Muscle of back (tissue), 11 donors: Measurements from ENCODE around the gene MED9. TPM values are rescaled to one million over a fixed set of nuclear protein-coding genes. Genes with fewer than 3 reads are reported as not detected.
A peak's percentile ranks its signal among the peaks of the same experiment; 100 is the strongest.
"Not testable (repeated sequence)": the region's sequence is repeated elsewhere in the genome, so short reads cannot be mapped to it uniquely, and the experiment has no call there.

ENCODE experiments used
- DNase-seq, 3 donors: peaks; one replicate each; pipeline versions ENCODE4 v3.0.0 to v3.0.0-alpha.2; 2013
- polyA plus RNA-seq, 10 donors: library from polyadenylated mRNA; unstranded; fragments of 120-200 nt; gene quantifications; one replicate each; pipeline ENCODE4 v1.2.1, GENCODE V29; 2013; ENCODE audit not compliant: insufficient read length in 10 of 10

Gene MED9
- polyA plus RNA-seq, 10 donors: 12.5 to 17.5 (median 14.5) TPM

- DNase-seq: not testable (repeated sequence)
Observed at GRCh38 chr17:17486416-17486815, 9.6 kb downstream of the MED9 start.

- no peak for DNase-seq
Observed at GRCh38 chr17:17487998-17488397, 11.2 kb downstream of the MED9 start.

GRCh38 chr17:17491031-17491471 lies 14.3 kb downstream of the MED9 start:
- DNase-seq: no peak

GRCh38 chr17:17491546-17491988 lies 14.8 kb downstream of the MED9 start:
- no peak for DNase-seq

GRCh38 chr17:17492085-17492484 lies 15.3 kb downstream of the MED9 start:
- no peak for DNase-seq

DNA sequence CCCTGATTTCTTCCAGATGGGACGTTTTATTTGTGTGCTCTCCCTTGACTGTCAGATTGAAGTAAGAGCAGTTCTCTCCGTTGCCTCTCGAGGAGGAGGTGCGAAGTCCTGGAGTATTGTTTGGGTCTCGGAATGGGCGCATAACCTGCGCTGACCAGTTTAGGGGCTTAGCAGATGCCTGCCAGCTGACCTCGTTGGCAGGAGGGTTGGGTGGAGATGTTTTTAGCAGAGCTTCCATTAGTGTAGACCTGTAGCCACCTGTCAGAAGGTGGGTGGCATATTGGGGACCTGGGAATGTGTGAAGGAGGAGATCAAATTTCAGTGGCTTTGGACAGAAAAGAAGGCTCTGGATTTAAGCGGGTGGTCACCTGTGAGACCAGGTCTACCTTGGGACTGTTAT lies 15.8 kb downstream of the MED9 start:
- no peak for DNase-seq

DNA sequence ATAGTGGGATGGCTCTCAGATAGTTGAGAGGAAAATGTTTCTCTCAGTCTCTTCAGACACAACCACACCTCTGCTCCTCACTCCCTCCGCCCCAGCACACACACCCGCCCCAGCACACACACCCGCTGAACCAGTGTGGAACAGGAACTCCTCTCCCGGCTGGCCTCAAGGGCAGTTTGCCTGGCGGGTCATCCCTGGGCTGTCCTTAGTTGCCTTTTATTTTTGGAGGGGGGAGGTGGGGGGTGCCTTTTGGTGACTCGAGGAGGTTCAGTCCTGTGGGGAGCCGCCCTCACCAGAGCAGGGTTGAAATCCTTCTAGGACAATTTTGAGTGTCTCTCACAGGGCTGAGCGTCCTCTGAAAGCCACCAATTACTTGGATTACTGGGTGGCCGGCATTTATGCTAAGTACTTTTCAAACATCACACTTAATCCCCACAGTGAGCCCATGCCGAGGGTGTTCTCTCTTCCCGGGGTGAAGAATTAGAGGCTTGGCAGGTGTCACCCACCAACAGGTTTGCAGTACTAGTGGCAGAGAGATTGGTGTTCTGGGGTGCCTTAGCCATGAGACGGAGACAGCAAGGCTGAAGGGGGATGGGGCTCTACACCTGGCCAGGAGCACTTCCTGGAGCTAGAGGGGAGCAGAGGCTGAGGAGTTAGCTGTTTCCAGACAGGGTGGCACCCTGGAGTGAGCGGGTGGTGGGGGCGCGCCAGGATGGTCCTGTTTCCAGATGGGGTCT lies 16.6 kb downstream of the MED9 start:
- no peak for DNase-seq

DNA sequence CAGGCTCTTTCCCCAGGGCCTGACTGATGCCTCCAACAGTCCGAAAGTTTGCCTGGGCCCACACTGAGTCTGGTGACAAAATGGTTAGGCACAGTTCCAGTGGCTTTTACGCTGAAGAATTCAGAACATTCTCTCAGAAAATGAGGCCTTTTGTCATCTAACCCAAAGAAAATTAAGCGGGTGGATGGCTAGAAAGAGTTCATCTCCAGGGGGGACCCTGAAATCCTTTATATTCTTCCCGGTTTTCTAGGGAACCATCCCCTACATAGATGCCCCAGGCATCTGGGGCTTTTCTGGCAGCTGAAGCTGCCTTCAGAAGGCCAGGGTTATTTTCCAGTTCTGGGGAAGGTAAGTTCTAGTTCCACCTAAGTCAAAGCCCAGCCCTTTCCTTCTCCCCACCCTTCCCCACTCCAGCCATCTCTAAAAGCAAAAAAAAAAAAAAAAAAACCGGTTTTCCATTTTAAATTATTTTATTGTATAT lies 17.2 kb downstream of the MED9 start:
- no peak for DNase-seq

- DNase-seq: no peak
Observed at GRCh38 chr17:17494499-17494869, 17.7 kb downstream of the MED9 start.

DNA sequence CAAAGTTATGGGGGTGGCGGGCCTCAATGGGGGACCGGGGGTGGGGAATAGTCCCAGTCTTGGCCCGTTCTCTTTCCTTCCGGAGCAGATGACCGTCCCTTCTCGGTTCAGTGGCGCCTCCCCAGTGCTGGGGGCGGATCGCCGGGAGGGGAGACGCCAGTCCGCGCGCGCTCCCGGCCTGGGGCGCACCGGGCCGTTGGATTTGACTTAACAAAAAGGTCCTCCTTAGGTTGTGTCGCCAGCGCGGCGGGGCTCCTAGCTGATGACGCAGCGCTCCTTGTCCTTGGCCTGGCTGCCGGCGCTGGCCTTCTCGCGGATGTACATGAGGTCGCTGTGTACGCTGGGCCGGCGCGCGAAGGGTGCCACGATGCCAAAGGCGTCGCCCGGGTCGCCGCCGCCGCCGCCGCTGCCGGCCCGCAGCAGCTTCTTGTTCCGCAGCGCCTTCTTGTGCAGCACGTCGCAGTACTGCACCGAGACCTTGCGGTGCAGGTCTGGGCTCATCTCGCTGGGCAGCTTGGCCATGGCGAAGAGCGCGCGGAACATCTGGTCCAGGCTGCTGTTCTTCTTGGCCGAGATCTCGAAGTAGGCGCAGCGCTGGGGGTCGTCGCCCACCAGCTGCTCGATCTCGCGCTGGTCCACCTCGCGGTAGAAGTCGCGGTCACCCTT lies 18.2 kb downstream of the MED9 start:
- peak in 1 of 3 donors; percentile 87 for DNase-seq

DNA sequence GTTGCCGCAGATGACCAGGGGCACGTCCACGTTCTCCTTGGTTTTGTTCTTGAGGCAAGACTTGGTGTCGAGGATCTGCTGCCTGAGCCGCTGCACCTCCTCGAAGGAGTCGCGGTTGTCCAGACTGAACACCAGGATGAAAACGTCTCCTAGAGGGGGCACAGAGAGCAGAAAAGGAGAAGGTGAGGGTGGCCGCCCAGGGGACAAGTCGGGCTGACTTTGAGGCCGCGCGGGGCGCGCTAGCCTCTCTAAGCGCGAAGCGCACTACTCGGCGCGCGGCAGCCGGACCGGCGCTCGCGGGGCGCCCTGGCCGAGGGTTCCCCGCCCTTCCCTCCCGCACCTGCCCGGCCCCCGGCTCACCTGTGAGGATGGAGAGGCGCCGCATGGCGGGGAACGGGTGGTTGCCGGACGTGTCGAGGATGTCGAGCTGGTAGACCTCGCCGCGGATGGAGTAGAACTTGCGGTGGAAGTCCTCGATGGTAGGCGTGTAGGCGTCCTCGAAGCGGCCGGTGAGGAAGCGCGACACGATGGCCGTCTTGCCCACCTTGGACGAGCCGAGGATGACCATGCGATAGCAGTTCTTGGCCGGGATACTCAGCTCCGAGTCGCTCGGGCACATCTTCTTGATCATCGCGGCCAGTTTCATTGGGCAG lies 18.9 kb downstream of the MED9 start:
- DNase-seq: peak in 1 of 3 donors; percentile 85

DNA sequence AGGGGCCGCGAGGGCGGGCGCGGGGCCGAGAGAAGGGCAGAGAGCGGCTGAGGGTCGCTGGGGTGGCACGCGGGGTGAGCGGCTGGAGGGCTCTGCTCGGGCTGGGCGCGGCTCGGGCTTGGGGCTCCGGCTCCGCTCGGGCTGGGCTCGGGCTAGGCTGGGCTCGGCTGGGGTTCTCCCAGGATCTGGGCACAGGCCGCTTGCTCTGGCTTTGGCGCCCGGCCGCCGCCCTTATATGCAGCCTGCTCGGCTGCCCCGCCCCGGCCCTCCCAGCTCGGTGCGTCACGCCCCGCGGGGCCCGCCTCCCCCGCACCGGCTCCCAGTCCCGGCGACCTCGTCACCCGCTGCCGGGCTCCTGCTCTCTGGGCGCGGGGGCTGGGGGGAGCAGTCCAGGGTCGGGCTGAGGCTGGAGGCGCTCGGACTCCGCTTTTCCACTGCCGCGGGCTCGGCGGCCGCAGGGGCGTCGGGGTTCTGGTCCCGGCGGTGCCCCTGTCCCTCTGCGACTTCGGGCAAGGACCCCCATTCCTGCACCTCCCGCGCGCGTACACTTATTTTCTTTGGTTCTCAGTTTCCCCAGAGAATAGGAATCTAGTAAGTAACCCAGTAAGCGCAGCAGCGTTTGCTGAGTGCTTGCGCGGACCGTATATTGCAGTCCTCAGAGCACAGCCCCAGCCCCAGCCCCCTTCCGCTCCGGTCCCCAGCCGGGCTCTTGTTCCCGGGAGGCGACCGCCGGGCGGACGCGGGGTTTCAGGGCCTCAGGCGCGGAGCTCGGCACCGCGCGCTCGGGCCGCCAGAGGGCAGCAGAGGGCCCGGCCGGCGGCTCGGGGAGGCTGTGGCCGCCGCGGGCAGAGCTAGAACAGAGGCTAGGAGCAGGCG lies 19.6 kb downstream of the MED9 start, which contains the start of gene RASD1:
TSS of gene RASD1 (minus strand) at position 207 of the 876 bp plus-strand sequence. CDS start 214 bp downstream, outside the sequence.
- peak; percentile 80 to 93 (median 90) for DNase-seq

DNA sequence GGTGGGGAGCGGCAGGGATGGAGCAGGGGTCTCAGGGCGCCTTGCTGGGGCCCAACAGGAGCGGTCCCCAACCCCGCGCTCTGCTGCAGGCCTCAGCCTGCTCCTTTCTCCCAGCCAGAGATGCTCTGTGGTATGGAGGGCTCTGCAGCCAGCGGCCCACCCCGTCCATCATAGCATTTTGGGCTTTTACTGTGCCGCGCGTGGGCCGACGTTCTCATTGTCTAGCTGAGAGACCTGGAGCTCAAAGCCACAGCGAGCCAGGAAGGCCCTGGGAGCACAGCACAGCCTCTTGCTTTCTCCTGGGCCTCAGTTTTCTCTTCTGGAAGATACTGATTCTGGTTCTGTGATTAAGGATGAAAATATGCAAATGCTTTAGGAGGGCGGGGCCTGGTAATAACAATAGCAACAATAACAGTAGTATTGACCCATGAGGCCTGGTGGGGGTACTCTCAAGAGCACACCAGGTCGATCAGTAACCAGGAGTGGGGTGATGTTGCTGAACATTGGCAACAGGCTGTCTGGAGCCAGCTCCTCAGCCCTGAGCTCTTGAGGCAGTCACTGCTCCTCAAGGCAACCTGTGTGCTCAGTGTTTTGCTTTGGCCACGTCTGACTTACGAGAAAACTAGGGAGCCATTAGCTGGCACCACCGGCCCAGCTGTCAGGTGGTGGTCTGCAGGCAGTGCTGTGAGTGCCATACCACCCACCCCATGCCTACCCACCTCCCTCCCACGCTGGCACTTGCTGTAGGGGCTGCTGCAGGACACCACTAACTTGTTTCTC lies 20.5 kb downstream of the MED9 start:
- no peak for DNase-seq

GRCh38 chr17:17497845-17498520 lies 21.2 kb downstream of the MED9 start:
- no peak for DNase-seq

- no peak for DNase-seq
Observed at GRCh38 chr17:17498606-17499301, 22.0 kb downstream of the MED9 start.

- DNase-seq: no peak
Observed at GRCh38 chr17:17499402-17500145, 22.8 kb downstream of the MED9 start.

DNA sequence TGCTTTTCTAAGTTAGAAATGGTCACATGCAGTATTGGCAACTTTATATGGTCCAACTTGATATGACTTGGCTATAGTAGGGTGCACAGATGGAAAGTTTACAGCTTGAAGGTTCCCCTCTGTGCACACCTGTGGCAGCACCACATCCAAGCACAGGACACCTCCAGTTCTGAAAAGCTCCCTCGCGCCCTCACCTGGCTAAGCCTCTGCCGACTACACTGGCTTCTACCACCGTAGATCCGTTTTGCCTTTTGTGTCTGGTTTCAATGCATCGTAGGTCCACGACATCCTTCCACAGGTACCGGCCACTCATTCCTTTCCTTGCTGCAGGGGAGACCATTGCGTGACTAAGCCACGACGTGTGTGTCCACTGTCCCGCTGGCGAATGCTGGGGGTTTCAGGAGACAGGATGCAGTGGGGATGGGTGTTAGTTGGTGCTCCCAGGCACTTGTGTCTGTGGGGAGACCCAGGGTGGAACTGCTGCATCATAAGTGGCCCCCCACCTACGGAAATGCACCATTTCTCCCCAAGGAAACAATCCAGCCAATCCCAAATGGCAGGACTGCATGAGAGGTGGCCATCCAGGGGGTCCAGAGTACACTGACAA lies 24.3 kb downstream of the MED9 start:
- no peak for DNase-seq
